Mesendoderm (in vitro differentiated cells): ENCODE measurements around the gene FXN.

Experiments
- DNase-seq: peaks from one replicate; pipeline ENCODE4 v3.0.0; 2013
- H2AK5ac ChIP-seq: 2 replicates; pipeline ENCODE4 v1.6.1; 2013; ENCODE audit warnings: low read length, inconsistent platforms
- H2BK120ac ChIP-seq: 2 replicates; pipeline ENCODE4 v1.6.1; 2013; ENCODE audit warnings: low read depth, mild to moderate bottlenecking, low read length, moderate library complexity, mixed read lengths
- H2BK15ac ChIP-seq: replicated peaks from 2 replicates; pipeline ENCODE4 v1.6.1; 2013; ENCODE audit warnings: low read depth, mild to moderate bottlenecking, moderate library complexity
- H2BK5ac ChIP-seq: 2 replicates; pipeline ENCODE4 v1.6.1; 2013; ENCODE audit warnings: low read length, inconsistent platforms
- H3K18ac ChIP-seq: 2 replicates; pipeline ENCODE4 v1.6.1; 2013; ENCODE audit warnings: mild to moderate bottlenecking, low read length, mixed read lengths
- H3K23ac ChIP-seq: one replicate; pipeline ENCODE4 v1.6.1; 2013; ENCODE audit warnings: low read length
- H3K27ac ChIP-seq: 2 replicates; pipeline ENCODE4 v1.5.1; 2013; ENCODE audit warnings: low read depth, mild to moderate bottlenecking, inconsistent platforms, low read length, moderate library complexity
- H3K27me3 ChIP-seq: 2 replicates; pipeline ENCODE4 v1.6.1; 2013; ENCODE audit warnings: low read length, control low read depth, mild to moderate bottlenecking, inconsistent platforms; ENCODE audit not compliant: insufficient read depth, poor library complexity
- H3K36me3 ChIP-seq: 2 replicates; pipeline ENCODE4 v1.6.1; 2013; ENCODE audit warnings: low read length, inconsistent platforms; ENCODE audit not compliant: control insufficient read depth, insufficient read depth
- H3K4ac ChIP-seq: one replicate; pipeline ENCODE4 v1.6.1; 2013; ENCODE audit warnings: low read depth, mild to moderate bottlenecking, low read length, moderate library complexity
- H3K4me1 ChIP-seq: 2 replicates; pipeline ENCODE4 v1.6.1; 2013; ENCODE audit warnings: low read depth, low read length, inconsistent platforms; ENCODE audit not compliant: control insufficient read depth
- H3K4me2 ChIP-seq: 2 replicates; pipeline ENCODE4 v1.6.1; 2013; ENCODE audit warnings: low read length
- H3K4me3 ChIP-seq: 2 replicates; pipeline ENCODE4 v1.5.1; 2013; ENCODE audit warnings: mild to moderate bottlenecking, low read length
- H3K56ac ChIP-seq: one replicate; pipeline ENCODE4 v1.6.1; 2013; ENCODE audit warnings: low read length
- H3K79me1 ChIP-seq: 2 replicates; pipeline ENCODE4 v1.6.1; 2013; ENCODE audit warnings: low read length, inconsistent platforms
- H3K79me2 ChIP-seq: 2 replicates; pipeline ENCODE4 v1.6.1; 2013; ENCODE audit warnings: mild to moderate bottlenecking, low read length; ENCODE audit not compliant: control insufficient read depth, insufficient read depth
- H3K9ac ChIP-seq: 2 replicates; pipeline ENCODE4 v1.6.1; 2013; ENCODE audit warnings: low read length, inconsistent platforms
- H4K5ac ChIP-seq: one replicate; pipeline ENCODE4 v1.6.1; 2013; ENCODE audit warnings: low read length
- H4K8ac ChIP-seq: one replicate; pipeline ENCODE4 v1.6.1; 2013; ENCODE audit warnings: low read depth, mild to moderate bottlenecking, control low read depth, low read length, moderate library complexity
- WGBS: extraction: QIAGEN DNeasy Blood & Tissue Kit; methylation state at CpG from one replicate; pipeline ENCODE4 v1.1.7; 2013; ENCODE audit warnings: low lambda C conversion rate, missing lambda C conversion rate; ENCODE audit not compliant: insufficient coverage; ENCODE audit errors: extremely low coverage; 5-methylcytosine and 5-hydroxymethylcytosine counted together

The FXN gene

DNA sequence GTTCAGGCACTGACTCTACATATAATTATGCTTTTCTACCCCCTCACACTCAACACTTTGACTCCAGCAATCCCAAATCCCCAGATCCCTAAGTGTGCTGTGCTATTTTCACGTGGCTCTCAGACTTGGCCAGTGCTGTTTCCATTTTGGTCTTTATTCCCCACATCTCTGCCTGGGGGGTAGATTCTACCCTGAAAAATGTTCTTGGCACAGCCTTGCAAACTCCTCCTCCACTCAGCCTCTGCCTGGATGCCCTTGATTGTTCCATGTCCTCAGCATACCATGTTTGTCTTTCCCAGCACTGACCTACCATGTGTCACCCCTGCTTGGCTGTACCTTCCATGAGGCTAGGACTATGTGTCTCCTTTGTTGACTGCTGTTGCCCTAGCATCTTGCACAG is 43.0 kb downstream of the FXN start:
- no peak overlapping the region for H2AK5ac ChIP-seq
- H3K27ac ChIP-seq: no peak overlapping the region
- no peaks in the 10 kb centered on the region for H3K4me1 ChIP-seq
- no peak overlapping the region for H2BK15ac ChIP-seq
- no peak overlapping the region for H2BK120ac ChIP-seq
- H3K18ac ChIP-seq: no peak overlapping the region
- H2BK5ac ChIP-seq: no peak overlapping the region
- H3K4me3 ChIP-seq: no peak overlapping the region
- no peaks in the 10 kb centered on the region for H3K79me1 ChIP-seq
- H4K5ac ChIP-seq: no peak overlapping the region
- no peaks in the 10 kb centered on the region for H3K27me3 ChIP-seq
- no peak overlapping the region for H3K4me2 ChIP-seq
- H3K23ac ChIP-seq: no peak overlapping the region
- WGBS: no CpG with 5 or more reads among the region's 1 CpG
- no peak for DNase-seq
- H3K36me3 ChIP-seq: no peaks in the 10 kb centered on the region
- no peaks in the 10 kb centered on the region for H3K79me2 ChIP-seq
- no peak overlapping the region for H3K4ac ChIP-seq
- no peak overlapping the region for H3K56ac ChIP-seq
- H3K9ac ChIP-seq: no peak overlapping the region
- H4K8ac ChIP-seq: no peak overlapping the region

DNA sequence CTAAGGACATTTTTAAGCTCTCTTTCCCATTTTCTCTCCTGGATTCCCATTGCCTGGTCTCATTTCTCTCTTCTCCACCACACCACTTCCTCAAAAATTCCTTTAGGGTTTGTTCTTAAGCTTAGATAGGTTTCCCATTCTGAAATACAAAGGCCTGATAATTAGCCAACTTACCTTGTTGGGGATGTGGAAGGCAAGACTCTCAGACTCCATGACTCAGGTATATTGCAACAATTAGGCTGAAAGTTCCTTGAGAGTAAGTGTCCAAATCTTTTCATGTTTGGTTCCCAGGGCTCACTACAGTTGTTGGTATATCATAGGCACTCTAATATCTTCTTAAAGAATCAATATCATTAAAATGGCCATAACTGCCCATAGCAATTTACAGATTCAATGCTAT is 43.6 kb downstream of the FXN start:
- no peaks in the 10 kb centered on the region for H3K36me3 ChIP-seq
- no peak for DNase-seq

DNA sequence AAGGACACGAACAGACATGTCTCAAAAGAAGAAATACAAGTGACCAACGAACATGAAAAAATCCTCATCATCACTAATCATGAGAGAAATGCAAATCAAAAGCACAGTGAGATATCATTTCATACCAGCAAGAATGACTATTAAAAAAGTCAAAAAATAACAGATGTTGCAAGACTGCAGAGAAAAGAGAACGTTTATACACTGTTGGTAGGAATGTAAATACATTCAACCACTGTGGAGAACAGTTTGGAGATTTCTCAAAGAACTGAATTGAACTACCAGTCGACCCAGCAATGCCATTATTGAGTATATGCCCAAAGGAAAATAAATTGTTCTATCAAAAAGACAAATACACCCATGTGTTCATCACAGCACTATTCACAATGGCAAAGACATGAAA is 45.7 kb downstream of the FXN start:
- Histone ChIP-seq H3K79me2 (no peaks in the 10 kb centered on the region), H3K4me2 (no peak overlapping the region), H2BK15ac (no peak overlapping the region), H4K5ac (no peak overlapping the region), H4K8ac (no peak overlapping the region), H3K4me1 (no peaks in the 10 kb centered on the region), H3K4ac (no peak overlapping the region), H3K79me1 (no peaks in the 10 kb centered on the region), H3K27ac (no peak overlapping the region), H3K27me3 (no peaks in the 10 kb centered on the region), H2BK5ac (no peak overlapping the region), H3K9ac (no peak overlapping the region), H2AK5ac (no peak overlapping the region), H3K56ac (no peak overlapping the region), H3K4me3 (no peak overlapping the region), H3K18ac (no peak overlapping the region), H3K23ac (no peak overlapping the region), H3K36me3 (no peaks in the 10 kb centered on the region), H2BK120ac (no peak overlapping the region)
- WGBS: no CpG with 5 or more reads among the region's 4 CpGs
- no peak for DNase-seq

More for the DNA sequence above, 43.6 kb downstream of the FXN start:
- Histone ChIP-seq H3K4me3 (no peak overlapping the region), H2BK120ac (no peak overlapping the region), H3K79me1 (no peaks in the 10 kb centered on the region), H3K23ac (no peak overlapping the region), H2BK15ac (no peak overlapping the region), H4K8ac (no peak overlapping the region), H3K4ac (no peak overlapping the region), H3K56ac (no peak overlapping the region), H3K4me2 (no peak overlapping the region), H2AK5ac (no peak overlapping the region), H3K9ac (no peak overlapping the region), H2BK5ac (no peak overlapping the region), H3K4me1 (no peaks in the 10 kb centered on the region), H3K27me3 (no peaks in the 10 kb centered on the region), H3K27ac (no peak overlapping the region), H3K79me2 (no peaks in the 10 kb centered on the region), H4K5ac (no peak overlapping the region), H3K18ac (no peak overlapping the region)

DNA sequence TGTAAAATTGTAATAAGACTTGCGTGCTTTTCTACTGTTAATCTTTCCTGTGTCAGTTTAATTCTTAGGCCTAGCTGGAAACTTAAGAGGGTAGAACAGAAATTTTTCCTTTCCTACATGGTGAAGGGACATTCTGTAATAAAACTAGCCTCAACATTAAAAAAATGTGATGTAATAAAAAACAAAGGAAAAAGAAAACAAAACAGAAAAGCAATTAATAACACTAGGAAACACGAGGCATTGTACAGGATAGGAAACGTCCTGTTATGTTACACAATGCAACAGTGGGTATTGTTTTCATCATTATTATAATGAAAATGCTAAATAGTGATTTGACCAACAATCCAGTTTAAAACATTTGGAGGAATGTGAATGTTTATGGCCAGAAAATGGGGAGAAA is 47.8 kb downstream of the FXN start:
- Histone ChIP-seq H3K36me3 (no peaks in the 10 kb centered on the region), H2BK120ac (no peak overlapping the region), H3K4me3 (no peak overlapping the region), H4K5ac (no peak overlapping the region), H3K27ac (no peak overlapping the region), H2BK5ac (no peak overlapping the region), H3K27me3 (no peaks in the 10 kb centered on the region), H3K23ac (no peak overlapping the region), H3K4me1 (no peaks in the 10 kb centered on the region), H3K4ac (no peak overlapping the region), H3K4me2 (no peak overlapping the region), H2BK15ac (no peak overlapping the region), H4K8ac (no peak overlapping the region), H3K56ac (no peak overlapping the region), H3K79me1 (no peaks in the 10 kb centered on the region), H3K9ac (no peak overlapping the region), H3K79me2 (no peaks in the 10 kb centered on the region), H3K18ac (no peak overlapping the region), H2AK5ac (no peak overlapping the region)
- no CpG with 5 or more reads among the region's 3 CpGs for WGBS
- no peak for DNase-seq

DNA sequence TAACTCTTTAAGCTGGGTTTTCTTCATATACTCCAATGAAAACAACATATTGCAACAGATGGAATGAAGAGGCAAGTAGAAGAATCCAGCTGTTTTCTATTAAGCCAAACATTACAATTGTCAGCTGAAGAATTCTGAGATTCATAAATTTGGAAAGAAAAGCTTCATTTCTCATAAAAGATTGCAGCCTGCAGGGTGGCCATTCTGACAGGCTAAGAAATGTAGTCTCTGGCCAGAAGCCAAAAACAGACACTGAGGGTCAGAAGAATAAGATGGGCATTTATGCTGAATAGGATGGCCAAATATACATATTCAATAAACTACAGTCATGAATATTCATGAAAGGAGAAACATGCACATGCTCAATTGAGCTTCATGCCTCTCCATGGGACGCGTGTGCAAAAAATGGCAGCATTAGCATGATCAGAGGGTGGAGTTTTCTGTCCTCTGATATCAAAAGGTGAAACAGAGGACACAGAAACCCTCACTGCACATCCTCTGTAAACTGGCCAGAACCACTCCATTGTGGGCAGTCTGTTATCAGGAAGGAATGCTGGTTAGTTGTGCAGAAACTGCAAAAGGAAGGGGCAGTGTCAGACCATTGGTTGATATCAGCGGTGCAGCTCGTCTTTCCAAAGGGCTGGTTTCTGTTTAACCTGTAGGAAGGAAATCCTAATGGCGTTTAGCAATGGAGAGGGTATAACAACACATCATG is 50.2 kb downstream of the FXN start:
- no peaks in the 10 kb centered on the region for H3K27me3 ChIP-seq
- WGBS: no CpG with 5 or more reads among the region's 5 CpGs
- H3K56ac ChIP-seq: no peak overlapping the region
- no peak overlapping the region for H3K4me3 ChIP-seq
- H2BK120ac ChIP-seq: no peak overlapping the region
- H3K79me1 ChIP-seq: no peaks in the 10 kb centered on the region
- no peak overlapping the region for H3K4me2 ChIP-seq
- no peak overlapping the region for H4K8ac ChIP-seq
- no peak overlapping the region for H3K9ac ChIP-seq
- no peak overlapping the region for H3K18ac ChIP-seq
- H3K36me3 ChIP-seq: no peaks in the 10 kb centered on the region
- no peak overlapping the region for H3K27ac ChIP-seq
- H2BK15ac ChIP-seq: no peak overlapping the region
- H3K79me2 ChIP-seq: no peaks in the 10 kb centered on the region
- H3K4me1 ChIP-seq: peaks cover 11% of the 10 kb centered on the region
- H3K23ac ChIP-seq: no peak overlapping the region
- no peak overlapping the region for H2BK5ac ChIP-seq
- no peak overlapping the region for H4K5ac ChIP-seq
- DNase-seq: peak; percentile 29
- H3K4ac ChIP-seq: no peak overlapping the region
- no peak overlapping the region for H2AK5ac ChIP-seq

DNA sequence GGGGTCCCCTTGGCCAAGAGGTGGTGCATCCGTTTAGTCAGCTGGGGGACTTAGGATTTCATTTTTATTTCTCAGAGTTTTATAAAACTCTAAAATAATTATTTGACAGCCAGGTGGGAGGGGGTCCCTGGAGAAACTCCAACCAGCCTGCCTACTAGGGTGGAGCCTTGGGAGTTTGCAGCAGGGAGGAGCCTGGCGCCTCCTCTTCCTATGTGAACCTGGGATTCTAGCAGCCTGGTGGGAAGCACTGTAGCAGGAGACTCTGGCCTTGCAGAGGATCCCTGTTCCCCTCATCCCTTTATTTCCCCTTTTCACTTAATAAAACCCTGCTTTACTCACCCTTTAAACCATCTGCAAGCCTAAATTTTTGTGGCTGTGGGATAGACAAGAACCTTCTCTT is 50.8 kb downstream of the FXN start:
- H3K79me1 ChIP-seq: no peaks in the 10 kb centered on the region
- no CpG with 5 or more reads among the region's 2 CpGs for WGBS
- no peak overlapping the region for H3K23ac ChIP-seq
- no peak overlapping the region for H2BK120ac ChIP-seq
- no peak overlapping the region for H2BK5ac ChIP-seq
- no peak overlapping the region for H4K5ac ChIP-seq
- no peak overlapping the region for H2AK5ac ChIP-seq
- no peaks in the 10 kb centered on the region for H3K36me3 ChIP-seq
- no peak overlapping the region for H3K56ac ChIP-seq
- H3K4me3 ChIP-seq: no peak overlapping the region
- H2BK15ac ChIP-seq: no peak overlapping the region
- no peak overlapping the region for H3K9ac ChIP-seq
- H3K18ac ChIP-seq: no peak overlapping the region
- DNase-seq: peak; percentile 11
- no peaks in the 10 kb centered on the region for H3K27me3 ChIP-seq
- H3K79me2 ChIP-seq: no peaks in the 10 kb centered on the region
- no peak overlapping the region for H3K4me2 ChIP-seq
- no peak overlapping the region for H3K4ac ChIP-seq
- no peak overlapping the region for H4K8ac ChIP-seq
- H3K4me1 ChIP-seq: peaks cover 11% of the 10 kb centered on the region
- no peak overlapping the region for H3K27ac ChIP-seq
